Bronchial epithelial cell (primary cell): ENCODE measurements around the gene CARS1. TPM values are rescaled to one million over a fixed set of nuclear protein-coding genes. Genes with fewer than 3 reads are reported as not detected.

Experiments used
- DNase-seq: peaks from one replicate; pipeline ENCODE4 v3.0.0-alpha.2; 2010; ENCODE audit warnings: low read depth
- FAIRE-seq: peaks from 2 replicates; lab custom pipeline; 2011; peaks lifted over from hg19 to GRCh38; lab: Jason Lieb, UNC
- H3K27me3 ChIP-seq: 2 replicates; pipeline ENCODE4 v1.5.1; 2011; ENCODE audit warnings: low read length; ENCODE audit not compliant: control insufficient read depth, insufficient read depth
- H3K36me3 ChIP-seq: 2 replicates; pipeline ENCODE4 v1.5.1; 2011; ENCODE audit warnings: low read length; ENCODE audit not compliant: control insufficient read depth, insufficient read depth
- H3K4me3 ChIP-seq: 2 replicates; pipeline ENCODE4 v1.5.1; 2011; ENCODE audit warnings: mild to moderate bottlenecking, low read depth, low read length, control low read depth
- CTCF ChIP-seq: IDR thresholded peaks from 2 replicates; pipeline ENCODE4 v1.5.1; 2011; ENCODE audit warnings: mild to moderate bottlenecking, moderate library complexity, low read length, control low read depth, inconsistent platforms; ENCODE audit not compliant: insufficient read depth, severe bottlenecking
- total RNA-seq: library from RNA; depleted of rRNA; stranded (reverse); fragments of >200 nt; gene quantifications from 2 replicates; pipeline ENCODE4 v1.2.1, GENCODE V29; 2014

Gene CARS1
- total RNA-seq, 1 donor from 2014 or later, result 113 TPM

GRCh38 chr11:2990617-2991451 lies 66.4 kb downstream of the CARS1 start:
- no peaks in the 10 kb centered on the region for H3K27me3 ChIP-seq
- H3K36me3 ChIP-seq, result peaks cover 1% of the 10 kb centered on the region
- H3K4me3 ChIP-seq, result peak overlapping the region; percentile 63
- FAIRE-seq, result no peak
- TF ChIP-seq CTCF, result no peak
- DNase-seq, result peak; percentile 66

GRCh38 chr11:2989551-2989950 lies 67.7 kb downstream of the CARS1 start:
- Histone ChIP-seq H3K36me3 (peaks cover 1% of the 10 kb centered on the region), H3K4me3 (peak overlapping the region; percentile 63), H3K27me3 (no peaks in the 10 kb centered on the region)
- DNase-seq (no peak), FAIRE-seq (no peak)
- TF ChIP-seq CTCF, result no peak

- Histone ChIP-seq H3K36me3 (peaks cover 1% of the 10 kb centered on the region), H3K4me3 (peak overlapping the region; percentile 63), H3K27me3 (no peaks in the 10 kb centered on the region)
- FAIRE-seq, result no peak
- no peak for DNase-seq
- no peak for TF ChIP-seq CTCF
Observed at GRCh38 chr11:2989006-2989405, 68.2 kb downstream of the CARS1 start.

GRCh38 chr11:2987881-2988861 lies 69.1 kb downstream of the CARS1 start:
- FAIRE-seq (no peak), DNase-seq (no peak)
- H3K4me3 ChIP-seq, result no peak overlapping the region

GRCh38 chr11:2983908-2984307 lies 73.3 kb downstream of the CARS1 start:
- FAIRE-seq, result no peak
- DNase-seq, result no peak

More at GRCh38 chr11:2987881-2988861, 69.1 kb downstream of the CARS1 start:
- Histone ChIP-seq H3K27me3 (no peaks in the 10 kb centered on the region), H3K36me3 (peaks cover 1% of the 10 kb centered on the region)
- TF ChIP-seq CTCF, result no peak

More at GRCh38 chr11:2983908-2984307, 73.3 kb downstream of the CARS1 start:
- Histone ChIP-seq H3K4me3 (no peak overlapping the region), H3K36me3 (peaks cover 2% of the 10 kb centered on the region), H3K27me3 (no peaks in the 10 kb centered on the region)
- TF ChIP-seq CTCF, result no peak
